ENCODE data around the gene SFMBT1. TPM values are rescaled to one million over a fixed set of nuclear protein-coding genes. Genes with fewer than 3 reads are reported as not detected.

The SFMBT1 gene
- total and polyA plus RNA-seq, 2 of the 8 experiments (the other 6 are each of a cell fraction or from before 2014, with no cell fraction given) = 8.1 to 16.8 TPM

GRCh38 chr3:52978109-52978754, 67.6 kb downstream of the SFMBT1 start:
- no peak for FAIRE-seq

More at GRCh38 chr3:52978109-52978754, 67.6 kb downstream of the SFMBT1 start:
- H3K27me3 ChIP-seq (replicated peaks in 1 of 4; ENCODE audit: control insufficient read depth in 3 of 4, extremely low read depth in 1 of 4, insufficient read depth in 3 of 4, low read length in 3 of 4) = no peaks in the 10 kb centered on the region
- TF ChIP-seq SP4 (IDR thresholded peaks at IDR 0.05; ENCODE audit: low read length) = no peak
- TF ChIP-seq SP1 (IDR thresholded peaks at IDR 0.05; ENCODE audit: low read depth, low read length) = no peak
- 0 out of 2 replicates have a peak, but pooled peaks have one; percentile 30 for TF ChIP-seq CEBPB (IDR thresholded peaks at IDR 0.05; ENCODE audit: low read depth, low read length)
- no peak for TF ChIP-seq SRF (IDR thresholded peaks at IDR 0.05; ENCODE audit: low read depth, low read length)
- no peak for TF ChIP-seq SUZ12 (IDR thresholded peaks at IDR 0.05; ENCODE audit: low read length)
- H2BK120ac ChIP-seq (replicated peaks; ENCODE audit: low read depth, low read length) = no peak overlapping the region
- H3K4me1 ChIP-seq (replicated peaks in 1 of 4; ENCODE audit: control insufficient read depth in 3 of 4, insufficient read depth in 4 of 4, low read length in 3 of 4) = peaks cover 0 to 2% (median 0%) of the 10 kb centered on the region in 4 experiments; a peak in 2 of 7 replicates
- H3K4me3 ChIP-seq (ENCODE audit: extremely low read depth in 1 of 4, insufficient read depth in 2 of 4, low read depth in 3 of 4, low read length in 4 of 4) = no peak overlapping the region
- H4K8ac ChIP-seq (ENCODE audit: extremely low read depth, insufficient read depth, low read length) = no peak overlapping the region
- H3K9me3 ChIP-seq (ENCODE audit: insufficient read depth in 2 of 2, low read depth in 1 of 2, low read length in 1 of 2) = no peaks in the 10 kb centered on the region
- 87 to 100% methylated on average over 1 to 3 of the region's 3 CpGs for WGBS, 2 experiments (ENCODE audit: extremely low coverage in 1 of 2, insufficient coverage in 1 of 2, insufficient read length in 1 of 2, insufficient replicate concordance in 2 of 2, low coverage in 1 of 2, low lambda C conversion rate in 2 of 2, missing lambda C conversion rate in 1 of 2)
- H3K14ac ChIP-seq (ENCODE audit: insufficient read length) = no peak overlapping the region
- H2AK5ac ChIP-seq (ENCODE audit: low read depth, low read length) = no peak overlapping the region
- H2BK20ac ChIP-seq (ENCODE audit: low read length) = no peak overlapping the region
- peaks cover 0 to 1% of the 10 kb centered on the region in 2 experiments for H4K20me1 ChIP-seq (replicated peaks in 1 of 2; ENCODE audit: control insufficient read depth in 1 of 2, insufficient read depth in 2 of 2, low read length in 2 of 2)
- peaks cover 5% of the 10 kb centered on the region; the same call in 1 of the 2 replicates for H3K79me1 ChIP-seq (ENCODE audit: low read depth, low read length)
- no peak overlapping the region for H3K27ac ChIP-seq (ENCODE audit: low read depth, low read length)
- H3K23me2 ChIP-seq (ENCODE audit: low read depth, low read length) = no peaks in the 10 kb centered on the region
- no peaks in the 10 kb centered on the region for H3K36me3 ChIP-seq (ENCODE audit: control insufficient read depth in 2 of 4, insufficient read depth in 4 of 4, low read length in 3 of 4)
- H4K5ac ChIP-seq (ENCODE audit: insufficient read length, low read depth, low read length) = no peak overlapping the region
- H3K9ac ChIP-seq (replicated peaks in 1 of 4; ENCODE audit: extremely low read depth in 1 of 4, low read depth in 3 of 4, low read length in 3 of 4) = no peak overlapping the region; a peak in 1 of 7 replicates
- ChIA-PET POLR2A (ENCODE audit: partially characterized antibody) (no interaction called here), CTCF (ENCODE audit: partially characterized antibody) (interaction anchor here (0.6 to 1.5 kb wide), 5 partner anchors 8 to 129 kb away, joined by 3 to 5 read pairs (median 3); no protein-coding TSS in a partner anchor)
- H2BK15ac ChIP-seq (ENCODE audit: low read length) = no peak overlapping the region
- H3K23ac ChIP-seq (ENCODE audit: insufficient read length) = no peak overlapping the region
- DNase-seq (ENCODE audit: low read depth in 1 of 2, low spot score in 2 of 2) = no peak
- no peak overlapping the region for H2AFZ ChIP-seq (ENCODE audit: low read length)
- H3K4ac ChIP-seq (replicated peaks; ENCODE audit: insufficient read length, low read depth, low read length) = no peak overlapping the region
- no peak overlapping the region for H2BK5ac ChIP-seq (ENCODE audit: low read depth, low read length)
- H3K56ac ChIP-seq (replicated peaks; ENCODE audit: insufficient read length, low read depth, low read length) = no peak overlapping the region
- no peak overlapping the region for H3K18ac ChIP-seq (ENCODE audit: extremely low read depth, low read length)
- H4K91ac ChIP-seq (replicated peaks; ENCODE audit: insufficient read length, low read length) = no peak overlapping the region
- no peak overlapping the region for H2BK12ac ChIP-seq (ENCODE audit: low read depth, low read length)
- no peak overlapping the region for H3K4me2 ChIP-seq (ENCODE audit: insufficient read depth in 1 of 2, low read depth in 2 of 2, low read length in 2 of 2)
- peaks cover 0 to 7% of the 10 kb centered on the region in 2 experiments; a peak in 2 of 4 replicates for H3K79me2 ChIP-seq (ENCODE audit: control insufficient read depth in 1 of 2, insufficient read depth in 2 of 2, low read length in 2 of 2)
